IPS DF 4.7 (cell line): ENCODE data around the gene LCE1E.

Experiments
- DNase-seq: peaks from one replicate; pipeline ENCODE4 v3.0.0-alpha.2; 2013; ENCODE audit warnings: low spot score; ENCODE audit errors: extremely low read depth

Gene LCE1E

DNA sequence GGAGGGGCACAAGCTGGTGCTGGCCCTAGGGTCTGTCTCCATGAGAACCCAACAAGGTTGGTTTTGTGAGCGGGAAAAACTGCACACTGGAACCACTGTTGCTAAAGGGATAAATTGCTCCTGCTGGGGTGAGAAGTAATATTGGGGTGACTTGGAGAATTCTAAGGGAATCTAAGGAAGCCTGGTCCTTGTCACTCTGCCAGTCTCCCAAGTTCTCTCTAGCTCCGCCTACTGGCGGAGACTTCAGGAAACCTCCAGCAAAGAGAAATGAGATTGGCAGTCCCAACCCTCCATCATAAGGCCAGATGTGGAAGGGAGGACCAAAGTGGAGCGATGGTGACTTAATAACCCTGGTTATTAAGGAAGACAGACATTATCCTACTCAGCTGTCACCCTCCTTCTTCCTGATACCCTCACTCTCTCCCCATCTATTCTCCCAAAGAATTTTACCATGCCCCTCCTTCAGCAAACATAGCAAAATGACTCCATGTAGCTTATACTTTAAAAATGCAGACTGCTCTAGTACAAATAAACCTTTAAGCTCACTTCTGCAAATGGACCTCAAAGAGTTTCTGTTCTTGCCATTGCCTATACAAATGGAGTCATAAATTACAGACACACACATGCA, 8.4 kb upstream of the LCE1E start:
- DNase-seq: no peak

DNA sequence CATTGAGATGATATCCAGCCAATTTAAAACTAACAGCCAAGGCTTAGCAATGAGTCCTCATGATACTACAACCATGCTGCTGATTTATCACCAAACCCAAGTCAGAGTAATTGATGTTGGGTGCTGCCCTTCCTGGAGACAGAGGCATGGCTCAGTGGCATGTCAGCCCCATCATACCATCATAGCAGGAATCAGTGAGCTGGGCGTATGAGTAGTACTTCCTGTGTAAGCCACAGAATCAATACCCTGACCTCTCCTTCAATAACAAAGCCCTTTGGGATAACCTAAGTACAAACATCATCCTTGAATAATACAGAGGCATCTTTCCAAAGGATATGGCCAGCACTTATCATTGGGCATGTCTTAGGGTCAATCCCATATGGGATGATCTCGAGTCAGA, 3.0 kb upstream of the LCE1E start:
- DNase-seq: no peak

DNA sequence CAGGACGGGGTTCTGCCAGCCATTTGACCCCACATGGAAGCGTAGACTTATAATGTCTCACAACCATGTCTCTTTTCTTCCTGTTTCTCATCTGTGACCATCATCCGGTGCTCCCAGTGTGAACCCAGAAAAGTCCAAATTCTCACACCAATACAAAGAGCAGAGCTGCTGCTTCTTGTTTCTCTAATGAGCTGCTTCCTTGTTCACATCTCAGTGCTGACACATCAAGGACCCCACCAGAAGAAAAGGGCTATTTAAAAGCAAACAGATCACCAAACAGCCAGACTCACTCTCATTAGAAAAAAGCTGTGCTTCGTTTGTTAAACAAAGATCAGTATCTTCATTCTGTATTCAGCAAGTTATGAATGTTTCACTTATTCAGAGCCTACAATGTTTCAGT, 9.6 kb downstream of the LCE1E start:
- DNase-seq: no peak

DNA sequence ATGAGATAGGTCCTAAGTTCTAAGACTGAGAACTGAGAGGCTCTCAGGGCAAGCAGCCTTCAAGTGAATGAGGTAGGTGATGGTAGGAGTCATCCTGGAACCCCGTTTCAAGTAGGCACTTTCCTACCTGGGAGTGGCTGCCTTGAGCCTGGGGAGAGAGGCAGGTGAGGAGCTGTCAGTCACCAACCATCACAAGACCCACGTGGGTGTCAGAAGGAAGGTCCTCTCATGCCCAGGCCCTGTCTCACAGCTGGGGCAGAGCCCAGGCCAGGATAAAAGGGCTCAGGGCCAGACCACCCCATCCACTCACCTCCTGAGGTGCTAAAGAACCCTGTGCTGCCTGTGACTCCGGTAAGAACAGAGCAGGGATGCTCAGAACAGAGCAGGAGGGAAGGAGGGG, 10.4 kb downstream of the LCE1E start, which contains the start of gene LCE1D:
LCE1D (plus strand) TSS at position 301 of the 400 bp plus-strand sequence. CDS start 1,074 bp downstream, outside the sequence.
- DNase-seq: no peak

DNA sequence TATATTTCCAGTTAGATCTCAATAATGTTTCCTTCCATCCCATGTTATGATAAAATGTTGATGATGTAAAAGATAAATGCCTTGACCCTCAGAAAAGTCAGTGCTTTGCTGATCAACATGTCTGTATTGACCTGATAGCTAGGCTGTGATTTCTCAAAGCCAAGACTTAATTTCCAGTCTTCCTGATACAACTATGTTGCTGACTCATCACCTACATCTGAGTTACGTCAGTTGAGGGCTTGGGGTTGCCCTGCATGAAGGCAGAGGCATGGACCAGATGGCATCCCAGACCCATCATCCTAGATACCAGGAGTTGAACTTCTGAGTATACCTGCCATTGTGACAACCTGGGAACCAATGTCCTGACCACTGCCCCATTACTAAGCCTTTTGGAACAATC, 15.3 kb downstream of the LCE1E start:
- DNase-seq: no peak

DNA sequence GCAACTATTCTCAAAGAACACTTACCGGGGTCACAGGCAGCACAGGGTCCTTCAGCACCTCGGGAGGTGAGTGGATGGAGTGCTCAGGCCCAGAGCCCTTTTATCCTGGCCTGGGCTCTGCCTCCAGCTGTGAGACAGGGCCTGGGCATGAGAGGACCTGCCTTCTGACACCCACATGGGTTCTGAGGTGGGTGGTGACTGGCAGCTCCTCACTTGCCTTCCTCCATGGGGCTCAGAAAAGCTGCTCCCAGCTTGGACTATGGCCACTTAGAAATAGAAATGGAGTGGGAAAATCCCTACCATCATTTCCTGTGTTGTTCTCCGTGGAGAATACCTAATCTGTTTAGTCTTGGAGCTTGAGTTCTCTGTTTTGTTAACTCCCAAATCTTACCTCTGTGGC, 20.5 kb downstream of the LCE1E start, which contains the start of gene LCE1C:
LCE1C (minus strand) TSS at position 76 of the 400 bp plus-strand sequence. CDS start 1,173 bp downstream, outside the sequence.
- DNase-seq: no peak

DNA sequence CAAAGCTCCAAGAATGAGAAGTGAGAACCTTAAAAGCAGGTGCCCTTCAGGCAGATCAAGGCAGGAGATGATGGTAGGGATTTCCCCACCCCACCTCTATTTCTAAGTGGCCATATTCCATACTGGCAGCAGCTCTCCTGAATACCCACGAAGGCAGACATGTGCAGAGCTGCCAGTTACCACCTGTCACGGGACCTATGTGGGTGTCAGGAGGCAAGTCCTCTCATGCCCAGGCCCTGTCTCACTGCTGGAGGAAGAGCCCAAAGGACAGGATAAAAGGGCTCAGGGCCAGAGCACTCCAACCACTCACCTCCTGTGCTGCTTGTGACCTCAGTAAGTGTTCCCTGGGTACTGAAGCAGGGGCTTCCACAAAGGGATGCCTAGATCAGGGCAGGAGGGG, 25.0 kb downstream of the LCE1E start:
- no peak for DNase-seq

DNA sequence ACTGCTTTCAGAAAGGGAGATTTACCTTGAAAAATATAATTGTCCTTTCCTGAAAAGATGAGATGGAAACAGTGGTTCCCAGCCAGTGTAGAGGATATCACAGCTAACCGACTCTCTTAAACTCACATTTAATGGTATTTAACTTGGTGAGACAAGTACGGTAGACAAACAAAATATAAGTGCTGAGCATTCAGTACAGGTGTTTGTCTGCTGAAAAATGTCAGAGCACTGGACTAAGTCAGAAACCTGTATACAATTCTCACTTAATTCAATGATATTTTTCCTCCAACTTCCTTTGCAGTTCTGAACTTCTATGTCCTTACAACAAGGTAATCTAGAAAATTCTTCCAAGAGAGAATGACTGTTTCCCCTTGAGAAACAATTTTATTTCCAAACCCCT, 25.6 kb downstream of the LCE1E start, which contains the start of gene LCE1B:
LCE1B (plus strand) TSS at position 301 of the 400 bp plus-strand sequence. CDS start 476 bp downstream, outside the sequence.
- DNase-seq: no peak

DNA sequence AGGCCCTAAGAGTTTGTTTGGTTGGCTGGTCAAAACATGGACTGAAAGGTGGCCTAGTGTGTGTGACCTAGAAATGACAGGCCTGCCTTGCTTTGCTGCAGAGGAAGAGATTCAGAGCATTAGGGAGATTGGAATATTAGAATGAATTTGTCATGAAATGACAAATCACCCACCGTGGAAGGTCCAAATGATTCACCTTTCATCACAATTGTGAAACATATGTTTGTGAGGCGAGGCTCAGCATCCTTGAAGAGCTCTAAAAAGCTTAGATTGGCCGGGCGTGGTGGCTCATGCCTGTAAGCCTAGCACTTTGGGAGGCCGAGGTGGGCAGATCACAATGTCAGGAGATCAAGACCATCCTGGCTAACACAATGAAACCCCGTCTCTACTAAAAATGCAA, 31.3 kb downstream of the LCE1E start:
- no peak for DNase-seq

DNA sequence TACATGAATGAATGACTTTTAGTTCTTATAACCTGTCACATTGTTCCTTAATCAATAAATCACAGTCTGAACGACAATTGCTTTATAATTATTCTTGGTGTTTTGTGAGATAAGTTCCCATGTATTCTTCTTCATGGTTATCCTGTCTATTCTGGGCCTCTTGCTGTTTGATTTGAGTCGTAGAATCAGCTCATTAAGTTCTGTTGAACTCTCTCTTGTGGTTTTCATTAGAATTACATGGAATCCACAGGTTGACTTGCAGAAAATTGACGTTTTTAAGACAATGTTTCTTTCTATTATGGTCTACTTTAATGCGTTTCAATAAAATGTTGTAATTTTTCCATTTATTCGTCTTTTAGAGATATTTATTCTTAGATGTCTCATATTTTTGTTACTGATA, 37.2 kb downstream of the LCE1E start:
- no peak for DNase-seq

DNA sequence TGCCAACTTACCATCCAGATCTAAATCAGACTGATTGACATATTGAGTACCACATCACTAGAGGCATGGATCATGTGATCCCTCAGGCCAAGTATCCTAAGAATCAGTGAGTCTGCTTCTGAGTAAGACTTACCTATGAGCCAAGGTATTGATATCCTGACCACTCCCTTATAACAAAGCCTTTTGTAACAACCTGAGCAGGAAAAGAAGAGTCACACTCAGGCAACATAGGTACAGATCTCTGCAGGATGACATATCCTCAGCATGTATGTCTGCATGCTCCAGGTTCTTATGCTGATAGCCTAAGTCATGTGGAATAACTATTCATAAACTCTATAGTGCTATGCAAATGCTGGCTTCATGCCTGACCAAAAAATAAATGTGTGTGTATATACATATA, 38.9 kb downstream of the LCE1E start:
- no peak for DNase-seq

DNA sequence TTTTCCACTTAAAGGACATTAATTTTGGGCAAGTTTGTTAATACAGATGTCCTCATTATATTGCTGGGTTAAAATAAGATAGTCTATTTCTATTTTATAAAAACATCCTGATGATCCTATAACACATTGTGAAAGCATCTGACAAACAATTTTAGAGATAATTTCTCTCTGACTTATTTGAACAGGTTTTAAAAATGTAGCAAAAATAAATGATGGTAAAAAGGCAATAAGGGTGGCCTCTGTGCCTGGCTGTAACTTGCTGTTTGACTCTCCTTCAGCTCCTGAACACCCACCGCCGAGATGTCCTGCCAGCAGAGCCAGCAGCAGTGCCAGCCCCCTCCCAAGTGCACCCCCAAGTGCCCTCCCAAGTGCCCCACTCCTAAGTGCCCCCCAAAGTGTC, 41.1 kb downstream of the LCE1E start, which contains the start of gene LCE1A:
LCE1A (plus strand) TSS at position 301 of the 400 bp plus-strand sequence; CDS start at position 301, 0 bp downstream.
- no peak for DNase-seq

DNA sequence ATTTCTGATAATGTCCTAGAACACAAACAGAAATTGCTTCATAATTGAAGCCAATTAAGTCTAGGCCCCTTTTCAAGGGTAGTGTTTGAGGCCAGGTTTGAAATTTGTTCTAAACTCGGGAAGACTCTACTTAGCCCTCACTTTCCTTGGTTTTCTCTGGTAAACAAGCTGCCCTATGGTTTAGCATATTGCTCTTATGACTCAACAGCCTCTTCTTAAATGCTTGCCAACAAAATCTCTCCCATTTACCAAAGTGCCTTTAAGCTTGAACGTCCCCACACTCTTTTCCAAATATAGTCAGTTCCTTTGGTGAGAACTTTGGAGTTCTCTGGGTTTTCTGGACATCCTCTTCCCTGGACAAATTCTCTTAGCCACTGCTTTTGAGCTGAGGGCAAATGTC, 50.8 kb downstream of the LCE1E start:
- DNase-seq: no peak
